IMR-90 (cell line): ENCODE measurements around the gene COL28A1. TPM values are rescaled to one million over a fixed set of nuclear protein-coding genes. Genes with fewer than 3 reads are reported as not detected.

ENCODE experiments used
- ATAC-seq: fragments of 200-7000 bp; cut with Tn5 transposase; 2 replicates; pipeline ENCODE4 v1.9.1; 2020; ENCODE audit warnings: low read depth, mild to moderate bottlenecking, moderate library complexity
- BruUV-seq: library from RNA; stranded (reverse); fragments of 400-500 nt; replicated peaks from 2 replicates; lab custom pipeline; 2021; lab: Mats Ljungman, UMichigan
- CTCF ChIA-PET: fragments of 300-600 bp; formaldehyde crosslinking; extraction: SDS; loops from one replicate; lab custom pipeline; 2021; ENCODE audit warnings: antibody characterized with exemption; lab: Yijun Ruan, JAX
- POLR2A ChIA-PET: fragments of 300-600 bp; sonication (Branson Sonifier 250); formaldehyde crosslinking; loops from one replicate; lab custom pipeline; 2022; ENCODE audit warnings: antibody characterized with exemption; ENCODE audit not compliant: unreplicated experiment; lab: Charles Lee
- DNase-seq: peaks from one replicate; pipeline ENCODE4 v3.0.0; 2013
- H2AFZ ChIP-seq: replicated peaks from 2 replicates; pipeline ENCODE3; 2013; ENCODE audit warnings: low read length, mild to moderate bottlenecking; ENCODE audit not compliant: poor library complexity
- H2AK5ac ChIP-seq: 2 replicates; pipeline ENCODE4 v1.6.1; 2013; ENCODE audit warnings: low read depth, low read length, inconsistent platforms
- H2AK9ac ChIP-seq: replicated peaks from 2 replicates; pipeline ENCODE3; 2013; ENCODE audit warnings: mild to moderate bottlenecking, low read depth, low read length, moderate library complexity; ENCODE audit not compliant: poor library complexity
- H2BK120ac ChIP-seq: 2 replicates; pipeline ENCODE4 v1.6.1; 2013; ENCODE audit warnings: low read depth, low read length, inconsistent platforms
- H2BK15ac ChIP-seq: 3 replicates; pipeline ENCODE4 v1.6.1; 2013; ENCODE audit warnings: low read depth, low read length, inconsistent platforms
- H2BK20ac ChIP-seq: 2 replicates; pipeline ENCODE4 v1.6.1; 2013; ENCODE audit warnings: low read depth, mild to moderate bottlenecking, inconsistent platforms, low read length, moderate library complexity
- H2BK5ac ChIP-seq: 2 replicates; pipeline ENCODE4 v1.6.1; 2013; ENCODE audit warnings: mild to moderate bottlenecking, low read depth, low read length, inconsistent platforms; ENCODE audit not compliant: poor library complexity, severe bottlenecking
- H3K14ac ChIP-seq: replicated peaks from 2 replicates; pipeline ENCODE4 v1.6.1; 2013; ENCODE audit warnings: low read depth, low read length, inconsistent platforms
- H3K18ac ChIP-seq: 2 replicates; pipeline ENCODE4 v1.6.1; 2013; ENCODE audit warnings: low read depth, low read length, control low read depth
- H3K23ac ChIP-seq: 2 replicates; pipeline ENCODE4 v1.6.1; 2013; ENCODE audit warnings: low read depth, low read length, inconsistent platforms
- H3K27ac ChIP-seq: 2 replicates; pipeline ENCODE4 v1.5.1; 2013; ENCODE audit warnings: mild to moderate bottlenecking, control low read depth, low read length; ENCODE audit not compliant: insufficient read depth
- H3K27me3 ChIP-seq: 2 replicates; pipeline ENCODE4 v1.6.1; 2013; ENCODE audit warnings: low read length; ENCODE audit not compliant: control insufficient read depth, insufficient read depth
- H3K36me3 ChIP-seq: 2 replicates; pipeline ENCODE4 v1.6.1; 2013; ENCODE audit warnings: low read length, mixed read lengths; ENCODE audit not compliant: control insufficient read depth, insufficient read depth
- H3K4ac ChIP-seq: 2 replicates; pipeline ENCODE4 v1.6.1; 2013; ENCODE audit warnings: low read depth, low read length, inconsistent platforms
- H3K4me1 ChIP-seq: 2 replicates; pipeline ENCODE4 v1.6.1; 2013; ENCODE audit warnings: low read length, mixed read lengths; ENCODE audit not compliant: control insufficient read depth, insufficient read depth
- H3K4me2 ChIP-seq: 2 replicates; pipeline ENCODE4 v1.6.1; 2013; ENCODE audit warnings: low read depth, mild to moderate bottlenecking, control low read depth, low read length, moderate library complexity
- H3K4me3 ChIP-seq: 2 replicates; pipeline ENCODE4 v1.5.1; 2013; ENCODE audit warnings: low read depth, mild to moderate bottlenecking, control low read depth, low read length, moderate library complexity; ENCODE audit not compliant: insufficient read depth
- H3K56ac ChIP-seq: 2 replicates; pipeline ENCODE4 v1.6.1; 2013; ENCODE audit warnings: low read length, inconsistent platforms; ENCODE audit not compliant: insufficient read depth; ENCODE audit errors: extremely low read depth
- H3K79me1 ChIP-seq, 2 experiments: 2 replicates each; pipeline ENCODE4 v1.6.1; 2013; ENCODE audit warnings: low read length in 2 of 2, inconsistent platforms in 1 of 2, low read depth in 1 of 2
- H3K9ac ChIP-seq: 2 replicates; pipeline ENCODE4 v1.6.1; 2013; ENCODE audit warnings: low read depth, low read length, control low read depth
- H3K9me1 ChIP-seq: 2 replicates; pipeline ENCODE4 v1.6.1; 2013; ENCODE audit warnings: low read length, inconsistent platforms; ENCODE audit not compliant: insufficient read depth
- H3K9me3 ChIP-seq: 2 replicates; pipeline ENCODE4 v1.6.1; 2013; ENCODE audit warnings: low read length; ENCODE audit not compliant: control insufficient read depth, insufficient read depth
- H4K20me1 ChIP-seq: 2 replicates; pipeline ENCODE4 v1.6.1; 2013; ENCODE audit warnings: low read length, inconsistent platforms; ENCODE audit not compliant: insufficient read depth
- H4K5ac ChIP-seq: 2 replicates; pipeline ENCODE4 v1.6.1; 2013; ENCODE audit warnings: mild to moderate bottlenecking, low read depth, low read length, control low read depth
- H4K8ac ChIP-seq, 2 experiments: 2 replicates each; pipeline ENCODE4 v1.6.1; 2013; ENCODE audit warnings: low read depth in 2 of 2, low read length in 2 of 2, control low read depth in 1 of 2, inconsistent platforms in 1 of 2
- H4K91ac ChIP-seq: 2 replicates; pipeline ENCODE4 v1.6.1; 2013; ENCODE audit warnings: low read depth, low read length, inconsistent platforms; ENCODE audit not compliant: insufficient read depth
- ELK1 ChIP-seq: fragments of 150-350 bp; IDR thresholded peaks from 2 replicates; pipeline ENCODE4 v1.6.1; 2016; ENCODE audit warnings: low read depth, mild to moderate bottlenecking, low read length, moderate library complexity, borderline replicate concordance
- WGBS, 2 experiments: methylation state at CpG; one replicate each; pipeline versions ENCODE4 v1.1.5 to v1.1.7; 2013; ENCODE audit warnings: missing lambda C conversion rate in 2 of 2; ENCODE audit not compliant: insufficient read length in 1 of 2; ENCODE audit errors: extremely low coverage in 2 of 2; 5-methylcytosine and 5-hydroxymethylcytosine counted together
- dilution Hi-C: fragments of 300-500 bp; cut with HindIII; formaldehyde crosslinking; loops from one replicate; pipeline ENCODE4 v1.14.3; 2018; ENCODE audit warnings: low sequenced_read_pairs; ENCODE audit not compliant: unreplicated experiment
- in situ Hi-C: fragments of 300-500 bp; cut with MboI; formaldehyde crosslinking; loops from 3 replicates; pipeline ENCODE4 v1.14.3; 2019; ENCODE audit warnings: low sequenced_read_pairs, inconsistent platforms, mixed read lengths
- intact Hi-C: fragments of 100-400 bp; cut with micrococcal nuclease; formaldehyde crosslinking; loops from 2 replicates; pipeline ENCODE4 v1.10.0; 2022
- polyA plus RNA-seq, 3 experiments: library from polyadenylated mRNA; depleted of rRNA; stranded (reverse); fragments of >200 nt; gene quantifications; 2 replicates each; pipeline ENCODE4 v1.2.3, GENCODE V29; 2012; ENCODE audit warnings: low replicate concordance in 1 of 3
- total RNA-seq: library from RNA; depleted of rRNA; stranded (reverse); fragments of >200 nt; gene quantifications from 2 replicates; pipeline ENCODE4 v1.2.3, GENCODE V29; 2012

COL28A1 gene
- total and polyA plus RNA-seq, 2 of the 4 experiments (the other 2 are of a cell fraction): under 0.01 to 0.05 TPM

GRCh38 chr7:7335909-7336308 is 199.8 kb downstream of the COL28A1 start:
- Histone ChIP-seq H4K91ac (no peak overlapping the region), H3K14ac (no peak overlapping the region), H4K8ac (no peak overlapping the region), H2BK120ac (no peak overlapping the region), H2AK5ac (no peak overlapping the region), H3K9me3 (no peaks in the 10 kb centered on the region), H3K9me1 (no peaks in the 10 kb centered on the region), H4K20me1 (no peaks in the 10 kb centered on the region), H3K36me3 (no peaks in the 10 kb centered on the region), H2AFZ (no peak overlapping the region), H3K27me3 (no peaks in the 10 kb centered on the region), H3K4me1 (no peaks in the 10 kb centered on the region), H3K4me2 (no peak overlapping the region), H2BK15ac (no peak overlapping the region), H3K4me3 (no peak overlapping the region), H2AK9ac (no peak overlapping the region), H3K18ac (no peak overlapping the region), H2BK5ac (no peak overlapping the region), H4K5ac (no peak overlapping the region), H3K4ac (no peak overlapping the region), H3K23ac (no peak overlapping the region), H3K9ac (no peak overlapping the region), H3K79me1 (no peaks in the 10 kb centered on the region), H2BK20ac (no peak overlapping the region), H3K27ac (no peak overlapping the region), H3K56ac (no peak overlapping the region)
- 40% methylated on average over 1 of the region's 3 CpGs; no CpG with 5 or more reads in 1 of the 2 experiments for WGBS, 2 experiments
- dilution Hi-C loops (no loop called here), in situ Hi-C loops (no loop called here), intact Hi-C loops (no loop called here)
- no TSS peak for BruUV-seq
- POLR2A ChIA-PET: no interaction called here
- ATAC-seq (no peak), DNase-seq (no peak)
- CTCF ChIA-PET: no interaction called here
- TF ChIP-seq ELK1: no peak
